ENCODE measurements around the gene FAM120AOS.
A peak's percentile ranks its signal among the peaks of the same experiment; 100 is the strongest.
"Not testable (repeated sequence)": the region's sequence is repeated elsewhere in the genome, so short reads cannot be mapped to it uniquely, and the experiment has no call there.

The FAM120AOS gene

GRCh38 chr9:93467062-93467416 lies 13.7 kb upstream of the FAM120AOS start:
- DNase-seq (ENCODE audit: low read depth): no peak

DNA sequence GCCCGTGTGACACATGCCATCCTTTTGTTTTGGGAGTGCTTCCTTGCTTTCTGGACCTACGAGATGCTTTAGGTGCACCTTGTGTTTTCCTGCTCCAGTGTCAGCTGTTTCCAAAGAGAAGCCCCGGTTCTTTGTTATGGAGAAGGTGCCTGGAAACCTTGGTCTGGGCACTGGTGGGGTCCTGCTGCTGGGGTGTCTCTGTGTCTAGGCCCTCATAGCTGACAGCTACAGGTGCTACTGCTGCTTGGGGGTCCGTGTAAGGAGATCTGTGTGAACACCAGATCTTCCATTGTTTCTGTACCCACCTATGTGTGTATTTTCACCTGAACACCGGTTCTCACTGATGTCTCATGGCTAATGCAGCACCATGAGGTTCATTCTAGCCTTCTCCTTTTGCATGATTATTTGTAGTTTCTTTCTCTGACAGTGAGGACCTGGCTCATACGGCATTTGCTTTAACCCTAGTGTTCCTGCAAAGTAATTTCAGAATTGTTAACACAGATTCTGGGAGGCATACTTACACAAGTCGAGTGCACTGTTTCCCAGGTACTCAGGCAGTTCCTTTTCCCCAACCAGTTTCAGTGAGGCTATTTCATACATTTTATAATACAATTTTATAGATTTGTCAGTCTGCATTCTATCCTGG lies 13.2 kb upstream of the FAM120AOS start:
- no peak for DNase-seq (ENCODE audit: low read depth)

GRCh38 chr9:93465855-93466254 lies 12.5 kb upstream of the FAM120AOS start:
- no peak for DNase-seq (ENCODE audit: low read depth)

DNA sequence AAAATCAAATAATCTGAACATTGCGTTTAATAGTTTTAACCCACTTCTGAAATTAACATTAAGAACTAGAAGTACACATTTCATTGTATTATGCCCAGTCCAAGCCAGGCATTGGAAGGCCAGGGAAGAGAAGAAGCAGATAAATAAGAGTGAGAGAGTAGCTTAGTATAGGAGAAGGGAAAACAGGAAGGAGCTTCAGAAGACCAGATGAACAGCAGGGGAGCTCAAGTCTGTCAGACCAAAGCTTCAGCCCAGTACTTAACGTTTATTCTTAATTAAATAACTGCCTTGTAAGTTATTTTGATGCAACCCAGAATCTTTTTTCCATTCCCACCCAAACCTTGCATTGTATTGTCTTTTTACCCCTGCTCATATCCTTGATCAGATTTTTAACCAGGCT lies 11.5 kb upstream of the FAM120AOS start:
- DNase-seq (ENCODE audit: low read depth): no peak

DNA sequence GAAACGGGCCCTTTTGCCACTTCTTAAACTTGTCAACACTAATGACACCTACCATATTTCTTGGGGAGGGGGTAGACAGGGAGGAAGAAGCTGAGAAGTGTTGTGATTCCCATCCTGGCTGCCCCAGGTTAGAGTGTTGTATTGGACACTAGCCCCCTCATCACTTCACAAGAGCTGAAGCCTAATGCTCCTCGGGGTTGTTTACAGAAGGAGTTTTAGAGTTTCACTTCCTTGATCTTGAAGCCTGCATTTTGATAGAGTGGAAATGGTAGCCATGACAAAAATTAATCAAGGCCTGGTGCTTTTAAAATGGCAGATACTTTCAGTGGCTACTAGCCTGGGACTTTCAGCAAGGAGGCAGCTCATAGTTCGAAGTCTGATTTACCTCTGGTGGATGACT lies 11.0 kb upstream of the FAM120AOS start:
- no peak for DNase-seq (ENCODE audit: low read depth)

DNA sequence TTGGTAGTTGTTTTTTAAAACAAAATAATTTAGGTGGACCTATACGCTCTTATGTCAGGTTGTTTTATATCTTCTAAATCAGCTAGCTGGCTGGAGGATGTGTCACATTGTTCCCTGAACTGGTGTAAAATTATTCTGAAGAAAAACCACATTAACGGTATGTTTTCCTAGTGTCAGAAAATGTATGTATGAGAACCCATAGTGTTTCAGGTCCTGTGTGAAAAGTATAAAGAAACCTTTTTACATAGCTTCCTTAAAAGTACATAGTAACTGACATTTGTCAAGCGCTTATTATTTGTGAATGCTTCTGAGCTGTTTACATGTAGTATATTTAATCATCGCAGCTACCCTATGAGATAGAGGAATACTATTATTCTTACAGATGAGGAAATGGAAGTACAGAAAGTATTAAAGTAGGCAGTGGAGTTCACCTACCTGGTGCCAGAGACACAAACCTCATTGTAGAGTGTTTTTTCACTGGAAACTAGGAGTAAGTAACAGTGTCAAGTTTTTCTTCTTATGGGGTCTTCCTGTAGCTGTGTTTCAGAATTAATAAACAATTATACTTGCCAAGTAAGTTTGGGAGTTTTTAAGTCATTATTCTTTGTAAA lies 10.4 kb upstream of the FAM120AOS start:
- DNase-seq (ENCODE audit: low read depth): no peak

- no peak for DNase-seq (ENCODE audit: low read depth)
Observed at GRCh38 chr9:93461821-93462220, 8.4 kb upstream of the FAM120AOS start.

DNA sequence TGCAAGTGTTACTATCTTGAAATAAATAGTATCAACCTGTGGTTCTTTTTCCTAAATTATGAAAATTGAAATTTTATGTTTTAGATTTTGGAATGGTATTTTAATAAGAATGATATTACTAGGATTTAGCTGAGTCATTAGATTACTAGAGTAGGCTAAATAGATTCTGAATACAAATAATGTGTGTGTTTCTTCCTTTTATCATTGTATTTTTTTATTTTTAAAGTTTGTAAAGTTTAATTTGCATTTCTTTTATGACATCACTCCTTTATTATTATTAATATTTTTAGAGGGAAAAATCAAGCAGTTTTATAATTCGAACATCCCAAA lies 8.0 kb upstream of the FAM120AOS start:
- DNase-seq (ENCODE audit: low read depth): no peak

DNA sequence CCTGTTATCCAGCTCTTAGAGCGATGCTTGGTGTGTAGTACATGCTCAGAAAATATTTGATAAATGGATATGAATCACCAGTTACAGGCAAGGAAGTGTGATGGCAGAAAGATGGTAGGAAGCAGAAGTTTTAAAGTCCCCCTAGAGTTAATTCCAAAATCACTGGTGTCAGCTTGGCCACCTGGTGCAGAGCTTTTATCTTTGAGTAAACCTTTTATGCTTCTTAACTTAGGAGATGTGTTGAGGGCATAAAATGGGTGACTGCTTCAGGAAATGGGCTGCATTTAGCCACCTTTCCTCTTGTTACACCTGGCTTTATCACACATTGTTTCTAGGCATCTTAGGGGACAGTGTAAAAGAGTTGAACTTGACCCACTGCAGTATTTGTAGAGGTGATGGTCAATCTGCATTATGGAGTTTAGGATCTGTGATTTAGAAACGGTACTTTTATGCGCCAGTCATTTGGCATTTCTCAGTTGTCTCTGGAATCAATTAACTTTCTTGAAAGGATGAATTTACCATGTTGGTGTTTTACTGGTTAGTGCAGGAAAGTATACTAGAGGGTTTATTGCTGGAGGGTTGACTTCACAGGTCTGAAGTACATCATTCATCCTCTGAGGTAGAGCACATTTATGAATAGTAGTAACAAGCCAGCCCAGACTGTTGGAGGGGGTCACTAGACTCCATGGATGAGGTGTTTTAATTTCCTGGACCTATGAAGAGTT lies 7.5 kb upstream of the FAM120AOS start:
- DNase-seq (ENCODE audit: low read depth): no peak

- DNase-seq (ENCODE audit: low read depth): no peak
Observed at GRCh38 chr9:93459432-93459847, 6.1 kb upstream of the FAM120AOS start.

DNA sequence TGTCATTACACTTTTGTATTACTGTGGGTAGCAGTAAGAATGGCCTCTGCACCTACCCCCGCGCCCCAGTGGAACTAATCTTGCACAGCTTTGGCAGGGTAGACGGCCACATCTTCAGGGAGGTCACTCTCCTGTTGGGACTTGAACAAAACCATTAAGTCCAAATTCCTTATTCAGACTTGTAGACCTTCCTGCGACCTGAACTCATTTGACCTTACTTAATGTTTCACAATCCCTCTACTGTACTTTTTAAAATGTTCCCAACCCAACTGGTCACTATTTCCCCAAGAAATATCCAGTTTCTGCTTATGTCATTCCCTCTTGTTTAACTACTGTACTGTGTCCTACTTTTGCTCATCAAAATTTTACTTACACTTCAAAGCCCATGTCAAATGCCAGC lies 5.3 kb upstream of the FAM120AOS start:
- no peak for DNase-seq (ENCODE audit: low read depth)

GRCh38 chr9:93457006-93457405 lies 3.6 kb upstream of the FAM120AOS start:
- DNase-seq (ENCODE audit: low read depth): no peak

DNA sequence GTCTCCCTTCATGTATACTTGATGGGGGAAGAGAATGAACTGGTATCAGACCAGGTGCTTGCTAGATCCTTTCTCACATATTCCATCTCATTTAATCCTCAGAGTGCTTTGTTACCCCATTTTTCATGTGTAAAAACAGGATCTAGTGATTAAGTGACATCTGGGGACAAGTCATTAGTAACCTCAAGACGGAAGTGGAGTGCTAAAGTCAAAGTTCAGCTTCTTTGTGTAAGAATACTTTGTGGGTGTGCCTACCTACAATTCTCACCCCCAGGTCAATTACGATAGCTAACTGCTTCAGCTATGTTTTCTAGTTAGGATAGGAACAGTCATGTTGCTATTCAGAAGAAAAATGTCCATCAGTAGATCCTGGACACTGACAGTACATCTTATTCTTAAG lies 3.1 kb upstream of the FAM120AOS start:
- no peak for DNase-seq (ENCODE audit: low read depth)

- no peak for DNase-seq (ENCODE audit: low read depth)
Observed at GRCh38 chr9:93456022-93456421, 2.6 kb upstream of the FAM120AOS start.

GRCh38 chr9:93452710-93453046 lies 703 bp downstream of the FAM120AOS start:
- DNase-seq (ENCODE audit: low read depth): no peak

DNA sequence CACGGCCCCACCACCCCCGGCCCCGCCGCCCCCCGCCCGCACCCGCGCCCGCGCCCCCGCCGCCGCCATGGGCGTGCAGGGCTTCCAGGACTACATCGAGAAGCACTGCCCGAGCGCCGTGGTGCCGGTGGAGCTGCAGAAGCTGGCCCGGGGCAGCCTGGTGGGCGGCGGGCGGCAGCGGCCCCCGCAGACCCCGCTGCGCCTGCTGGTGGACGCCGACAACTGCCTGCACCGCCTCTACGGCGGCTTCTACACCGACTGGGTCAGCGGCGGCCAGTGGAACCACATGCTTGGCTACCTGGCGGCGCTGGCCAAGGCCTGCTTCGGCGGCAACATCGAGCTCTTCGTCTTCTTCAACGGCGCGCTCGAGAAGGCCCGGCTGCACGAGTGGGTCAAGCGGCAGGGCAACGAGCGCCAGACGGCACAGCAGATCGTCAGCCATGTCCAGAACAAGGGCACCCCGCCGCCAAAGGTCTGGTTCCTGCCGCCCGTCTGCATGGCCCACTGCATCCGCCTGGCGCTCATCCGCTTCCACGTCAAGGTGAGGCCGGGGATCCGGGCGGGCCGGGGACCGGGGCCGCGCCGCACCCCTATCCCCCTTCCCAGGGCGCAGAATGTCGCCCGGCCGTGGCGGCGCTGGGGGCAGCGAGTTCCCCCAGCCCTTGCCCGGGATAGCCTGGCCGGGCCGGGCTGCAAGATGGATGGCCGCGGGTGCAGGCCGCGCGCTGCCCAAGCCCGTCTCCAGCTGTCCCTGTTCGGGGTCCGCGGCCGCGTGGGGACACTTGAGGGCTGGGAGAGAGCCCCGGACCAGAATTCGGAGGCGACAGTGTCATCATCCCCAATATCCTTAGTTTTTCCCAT lies 1.3 kb downstream of the FAM120AOS start:
- DNase-seq (ENCODE audit: low read depth): peak; percentile 15

GRCh38 chr9:93450945-93451815 lies 2.2 kb downstream of the FAM120AOS start, which contains the start of gene FAM120A:
Gene FAM120A, plus strand, starts transcription at chr9:93451685. Its CDS starts 231 bp downstream, at chr9:93451916.
- DNase-seq (ENCODE audit: low read depth): peak; percentile 61

GRCh38 chr9:93447655-93448054 lies 5.7 kb downstream of the FAM120AOS start:
- no peak for DNase-seq (ENCODE audit: low read depth)

DNA sequence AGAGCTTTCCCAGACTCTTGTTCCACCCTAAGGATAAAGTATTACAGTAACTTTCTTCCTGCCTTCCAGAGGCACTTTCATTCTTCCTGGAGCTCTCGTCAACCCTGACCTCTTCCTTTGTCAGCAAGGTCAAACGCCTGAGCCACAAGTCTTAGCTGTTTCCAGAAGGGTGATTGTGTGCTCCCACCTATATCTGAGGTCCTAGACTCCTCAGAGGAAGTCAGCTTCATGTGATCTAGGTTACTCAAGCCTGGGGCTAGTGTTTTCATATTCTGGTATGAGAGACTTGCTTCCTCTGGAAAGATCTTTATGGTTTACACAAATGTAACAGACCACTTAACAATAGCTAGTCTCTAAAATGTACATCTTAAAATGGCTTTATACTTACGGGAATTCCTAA lies 7.3 kb downstream of the FAM120AOS start:
- DNase-seq (ENCODE audit: low read depth): no peak

- DNase-seq (ENCODE audit: low read depth): no peak
Observed at GRCh38 chr9:93440896-93441580, 12.3 kb downstream of the FAM120AOS start.

DNA sequence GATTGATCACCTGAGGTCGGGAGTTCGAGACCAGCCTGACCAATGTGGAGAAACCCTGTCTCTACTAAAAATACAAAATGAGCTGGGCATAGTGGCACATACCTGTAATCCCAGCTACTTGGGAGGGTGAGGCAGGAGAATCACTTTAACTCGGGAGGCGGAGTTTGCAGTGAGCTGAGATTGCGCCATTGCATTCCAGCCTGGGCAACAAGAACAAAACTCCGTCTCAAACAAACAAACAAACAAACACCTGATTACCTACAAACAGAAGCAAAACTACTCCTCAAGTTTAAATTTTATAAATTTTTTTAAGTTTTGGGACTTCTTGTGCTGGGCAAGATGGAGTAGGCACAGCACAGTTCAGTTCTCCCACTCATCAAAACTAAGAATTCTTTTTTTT lies 14.1 kb downstream of the FAM120AOS start:
- DNase-seq (ENCODE audit: low read depth): not testable (repeated sequence)
